Measurements from ENCODE around the gene STAG1. TPM values are rescaled to one million over a fixed set of nuclear protein-coding genes. Genes with fewer than 3 reads are reported as not detected.

Gene STAG1
- total RNA-seq, 1 donor from 2014 or later = 24.1 TPM

DNA sequence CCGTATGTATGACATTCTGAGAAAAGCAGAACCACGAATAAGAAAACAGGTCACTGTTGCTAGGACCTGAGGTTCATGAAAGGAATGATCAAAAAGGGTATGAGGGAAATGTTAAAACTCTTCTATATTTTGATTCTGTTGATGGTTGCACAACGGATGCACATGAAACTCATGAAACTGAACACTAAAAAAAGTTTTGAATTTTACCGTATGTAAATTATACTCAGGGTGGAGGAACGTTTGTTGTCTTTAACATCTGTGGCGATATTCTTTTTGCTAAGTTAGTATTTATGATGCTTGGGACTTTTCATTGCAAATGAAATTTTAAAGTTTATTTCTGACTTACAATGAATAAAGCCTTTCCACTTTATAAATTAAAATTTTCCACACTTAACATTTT lies 55.4 kb downstream of the STAG1 start:
- Histone ChIP-seq H3K4me2 (ENCODE audit: low read length) (no peak overlapping the region), H3K4me1 (ENCODE audit: insufficient read depth, low read length) (no peaks in the 10 kb centered on the region), H3K9me3 (ENCODE audit: insufficient read depth, low read depth, low read length) (no peaks in the 10 kb centered on the region), H3K36me3 (ENCODE audit: insufficient read depth, low read length) (no peaks in the 10 kb centered on the region), H3K27me3 (ENCODE audit: insufficient read depth, low read length) (no peaks in the 10 kb centered on the region), H3K4me3 (ENCODE audit: insufficient read depth, low read depth, low read length) (no peak overlapping the region), H2AFZ (ENCODE audit: low read depth, low read length) (no peak overlapping the region), H3K9ac (ENCODE audit: low read length) (no peak overlapping the region), H4K20me1 (ENCODE audit: insufficient read depth, low read length) (peaks cover 66% of the 10 kb centered on the region), H3K79me2 (ENCODE audit: insufficient read depth, low read length) (peaks cover 89% of the 10 kb centered on the region), H3K27ac (ENCODE audit: low read depth, low read length) (no peak overlapping the region)
- Mint-ChIP-seq H3K27ac (ENCODE audit: unreplicated experiment) (no peak overlapping the region), H3K36me3 (ENCODE audit: low read depth, unreplicated experiment) (peaks cover 3% of the 10 kb centered on the region), H3K27me3 (ENCODE audit: low read depth, unreplicated experiment) (no peaks in the 10 kb centered on the region), H3K4me3 (ENCODE audit: unreplicated experiment) (no peak overlapping the region), H3K9me3 (ENCODE audit: unreplicated experiment) (no peaks in the 10 kb centered on the region), H3K4me1 (ENCODE audit: low read depth, unreplicated experiment) (peaks cover 26% of the 10 kb centered on the region)
- DNase-seq (ENCODE audit: low read depth) (no peak), FAIRE-seq (no peak)
- TF ChIP-seq EZH2 (IDR thresholded peaks at IDR 0.05; ENCODE audit: insufficient read depth, low read length) = no peak
- TF ChIP-seq, protein P1, sequence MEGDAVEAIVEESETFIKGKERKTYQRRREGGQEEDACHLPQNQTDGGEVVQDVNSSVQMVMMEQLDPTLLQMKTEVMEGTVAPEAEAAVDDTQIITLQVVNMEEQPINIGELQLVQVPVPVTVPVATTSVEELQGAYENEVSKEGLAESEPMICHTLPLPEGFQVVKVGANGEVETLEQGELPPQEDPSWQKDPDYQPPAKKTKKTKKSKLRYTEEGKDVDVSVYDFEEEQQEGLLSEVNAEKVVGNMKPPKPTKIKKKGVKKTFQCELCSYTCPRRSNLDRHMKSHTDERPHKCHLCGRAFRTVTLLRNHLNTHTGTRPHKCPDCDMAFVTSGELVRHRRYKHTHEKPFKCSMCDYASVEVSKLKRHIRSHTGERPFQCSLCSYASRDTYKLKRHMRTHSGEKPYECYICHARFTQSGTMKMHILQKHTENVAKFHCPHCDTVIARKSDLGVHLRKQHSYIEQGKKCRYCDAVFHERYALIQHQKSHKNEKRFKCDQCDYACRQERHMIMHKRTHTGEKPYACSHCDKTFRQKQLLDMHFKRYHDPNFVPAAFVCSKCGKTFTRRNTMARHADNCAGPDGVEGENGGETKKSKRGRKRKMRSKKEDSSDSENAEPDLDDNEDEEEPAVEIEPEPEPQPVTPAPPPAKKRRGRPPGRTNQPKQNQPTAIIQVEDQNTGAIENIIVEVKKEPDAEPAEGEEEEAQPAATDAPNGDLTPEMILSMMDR (IDR thresholded peaks at IDR 0.05; ENCODE audit: insufficient read depth, low read depth, low read length) = no peak

DNA sequence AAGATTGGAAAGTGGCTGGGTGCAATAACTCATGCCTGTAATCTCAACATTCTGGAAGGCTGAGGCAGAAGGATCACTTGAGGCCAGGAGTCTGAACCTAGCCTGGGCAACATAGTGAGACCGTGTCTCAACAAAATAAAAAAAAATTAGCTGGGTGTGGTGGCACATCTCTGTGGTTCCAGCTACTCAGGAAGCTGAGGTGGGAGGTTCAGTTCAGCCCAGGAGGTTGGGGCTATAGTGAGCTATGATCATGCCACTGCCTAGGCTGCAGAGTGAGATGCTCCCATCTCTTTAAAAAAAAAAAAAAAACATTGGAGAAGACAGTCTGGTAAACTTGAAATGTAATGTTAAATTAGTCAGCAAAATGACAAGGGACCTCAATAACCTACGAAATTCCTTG lies 57.9 kb downstream of the STAG1 start:
- no peak overlapping the region for H3K27ac Mint-ChIP-seq (ENCODE audit: unreplicated experiment)
- peaks cover 3% of the 10 kb centered on the region for H3K36me3 Mint-ChIP-seq (ENCODE audit: low read depth, unreplicated experiment)
- Histone ChIP-seq H3K4me1 (ENCODE audit: insufficient read depth, low read length) (no peaks in the 10 kb centered on the region), H3K9me3 (ENCODE audit: insufficient read depth, low read depth, low read length) (no peaks in the 10 kb centered on the region), H3K36me3 (ENCODE audit: insufficient read depth, low read length) (no peaks in the 10 kb centered on the region), H3K4me3 (ENCODE audit: insufficient read depth, low read depth, low read length) (no peak overlapping the region), H3K27ac (ENCODE audit: low read depth, low read length) (no peak overlapping the region), H2AFZ (ENCODE audit: low read depth, low read length) (no peak overlapping the region), H3K9ac (ENCODE audit: low read length) (no peak overlapping the region), H3K27me3 (ENCODE audit: insufficient read depth, low read length) (no peaks in the 10 kb centered on the region), H4K20me1 (ENCODE audit: insufficient read depth, low read length) (peaks cover 77% of the 10 kb centered on the region), H3K4me2 (ENCODE audit: low read length) (no peak overlapping the region), H3K79me2 (ENCODE audit: insufficient read depth, low read length) (peaks cover 92% of the 10 kb centered on the region)
- H3K27me3 Mint-ChIP-seq (ENCODE audit: low read depth, unreplicated experiment) = no peaks in the 10 kb centered on the region
- DNase-seq (ENCODE audit: low read depth) = no peak
- TF ChIP-seq EZH2 (IDR thresholded peaks at IDR 0.05; ENCODE audit: insufficient read depth, low read length) = no peak
- TF ChIP-seq, protein P1 (IDR thresholded peaks at IDR 0.05; ENCODE audit: insufficient read depth, low read depth, low read length) = no peak
- FAIRE-seq = no peak
- H3K4me3 Mint-ChIP-seq (ENCODE audit: unreplicated experiment) = no peak overlapping the region
- no peaks in the 10 kb centered on the region for H3K9me3 Mint-ChIP-seq (ENCODE audit: unreplicated experiment)
- peaks cover 21% of the 10 kb centered on the region for H3K4me1 Mint-ChIP-seq (ENCODE audit: low read depth, unreplicated experiment)

DNA sequence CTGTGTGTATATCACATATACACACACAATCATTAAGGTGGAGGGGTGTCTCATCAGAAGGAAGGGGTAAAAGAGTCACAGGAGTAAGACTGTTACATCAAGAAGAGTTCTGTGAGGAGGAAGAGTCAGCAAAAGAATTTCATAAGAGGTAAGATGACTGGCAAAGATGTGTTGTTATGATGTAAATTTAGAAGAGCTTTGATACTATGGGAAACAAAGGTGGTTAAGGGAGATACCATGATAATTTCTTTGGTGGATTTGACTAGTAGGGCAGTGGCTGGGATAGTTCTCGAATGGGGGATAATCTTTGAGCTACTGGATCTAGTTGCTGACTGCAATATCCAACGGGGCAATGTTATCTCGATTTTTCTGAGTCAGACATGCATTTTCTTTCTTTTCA lies 61.6 kb downstream of the STAG1 start:
- H3K27ac Mint-ChIP-seq (ENCODE audit: unreplicated experiment) = no peak overlapping the region
- FAIRE-seq = no peak

More for the DNA sequence above, 61.6 kb downstream of the STAG1 start:
- Mint-ChIP-seq H3K9me3 (ENCODE audit: unreplicated experiment) (no peaks in the 10 kb centered on the region), H3K4me3 (ENCODE audit: unreplicated experiment) (no peak overlapping the region), H3K36me3 (ENCODE audit: low read depth, unreplicated experiment) (peaks cover 3% of the 10 kb centered on the region), H3K4me1 (ENCODE audit: low read depth, unreplicated experiment) (no peaks in the 10 kb centered on the region), H3K27me3 (ENCODE audit: low read depth, unreplicated experiment) (no peaks in the 10 kb centered on the region)
- H3K4me1 ChIP-seq (ENCODE audit: insufficient read depth, low read length) = no peaks in the 10 kb centered on the region
- no peak overlapping the region for H2AFZ ChIP-seq (ENCODE audit: low read depth, low read length)
- no peaks in the 10 kb centered on the region for H3K27me3 ChIP-seq (ENCODE audit: insufficient read depth, low read length)
- peaks cover 88% of the 10 kb centered on the region for H3K79me2 ChIP-seq (ENCODE audit: insufficient read depth, low read length)
- no peaks in the 10 kb centered on the region for H3K9me3 ChIP-seq (ENCODE audit: insufficient read depth, low read depth, low read length)
- no peak overlapping the region for H3K27ac ChIP-seq (ENCODE audit: low read depth, low read length)
- no peak overlapping the region for H3K9ac ChIP-seq (ENCODE audit: low read length)
- no peak for TF ChIP-seq EZH2 (IDR thresholded peaks at IDR 0.05; ENCODE audit: insufficient read depth, low read length)
- TF ChIP-seq, protein P1 (IDR thresholded peaks at IDR 0.05; ENCODE audit: insufficient read depth, low read depth, low read length) = no peak
- no peak for DNase-seq (ENCODE audit: low read depth)
- no peak overlapping the region for H3K4me3 ChIP-seq (ENCODE audit: insufficient read depth, low read depth, low read length)
- no peak overlapping the region for H3K4me2 ChIP-seq (ENCODE audit: low read length)
- H4K20me1 ChIP-seq (ENCODE audit: insufficient read depth, low read length) = peaks cover 68% of the 10 kb centered on the region
- no peaks in the 10 kb centered on the region for H3K36me3 ChIP-seq (ENCODE audit: insufficient read depth, low read length)

Measured in astrocyte (in vitro differentiated cells and primary cell).